Activated effector memory CD4-positive, alpha-beta T cell treated with Interleukin-2 at 50 U/mL for 16 hours (primary cell): ENCODE data around the gene VSTM2B.
"Not testable (repeated sequence)": the region's sequence is repeated elsewhere in the genome, so short reads cannot be mapped to it uniquely, and the experiment has no call there.

Experiments used
- DNase-seq: peaks from one replicate; pipeline ENCODE4 v3.0.0-alpha.2; 2020

The VSTM2B gene

DNA sequence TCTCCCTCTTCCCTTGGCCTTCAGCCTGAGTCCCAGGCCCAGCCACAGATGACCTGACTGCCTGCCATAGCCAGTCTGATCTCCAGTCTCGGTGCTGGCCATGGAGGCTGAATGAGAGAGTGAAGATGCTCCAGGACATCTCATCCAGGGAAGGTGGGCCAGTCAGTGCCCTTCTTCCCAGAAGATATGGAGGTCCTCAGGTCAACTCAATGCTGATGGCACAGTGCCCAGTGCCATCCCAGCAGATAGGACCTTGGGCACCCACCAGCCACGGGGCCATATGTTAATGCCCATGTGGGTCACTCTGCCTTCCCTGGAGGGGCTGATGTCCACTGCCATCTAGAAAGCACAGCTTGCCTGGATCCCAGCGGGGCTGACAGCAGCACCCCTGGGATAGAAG is 7.2 kb downstream of the VSTM2B start:
- no peak for DNase-seq

DNA sequence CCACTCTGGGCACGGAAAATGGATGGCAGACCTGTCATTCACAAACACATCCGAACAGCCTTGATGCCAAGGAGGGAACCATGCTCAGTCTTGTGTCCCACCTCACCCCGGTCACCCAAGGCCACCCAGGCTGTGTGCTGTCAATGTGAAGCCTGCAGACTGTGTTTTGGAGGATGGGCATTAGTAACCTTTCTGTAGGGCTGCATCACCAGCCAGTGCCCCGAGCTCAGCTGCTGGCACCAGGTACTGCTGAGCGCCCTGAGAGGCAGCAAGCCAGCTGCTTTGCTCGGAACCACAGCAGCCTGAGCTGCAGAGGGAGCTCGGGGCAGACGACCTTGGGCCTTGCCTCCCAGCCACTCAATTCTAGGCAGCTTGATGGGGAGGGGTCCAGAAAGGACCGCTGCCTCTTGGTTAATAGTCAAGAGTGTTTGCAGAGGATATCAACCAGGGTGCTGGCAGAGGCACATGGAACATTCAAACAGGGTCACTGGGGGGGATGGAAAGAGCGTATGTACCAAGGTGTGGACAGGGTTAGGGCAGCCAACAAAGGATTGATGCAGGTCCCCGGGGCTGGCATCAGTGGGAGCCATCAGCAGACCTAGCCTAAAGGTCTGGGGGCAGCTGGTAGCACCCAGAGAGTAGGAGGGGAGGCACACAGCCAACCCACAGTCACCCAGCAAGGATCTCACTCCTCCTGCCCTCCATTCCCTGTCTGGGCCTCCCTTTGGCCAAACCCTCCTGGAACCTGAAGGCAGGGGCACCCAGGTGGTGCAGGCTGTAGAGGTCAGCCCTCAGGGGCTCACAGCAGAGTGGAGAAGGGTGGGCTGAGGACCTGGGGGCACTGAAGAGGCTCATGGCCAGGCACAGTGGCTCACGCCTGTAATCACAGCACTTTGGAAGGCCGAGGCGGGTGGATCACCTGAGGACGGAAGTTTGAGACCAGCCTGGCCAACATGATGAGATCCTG is 8.1 kb downstream of the VSTM2B start:
- no peak for DNase-seq

DNA sequence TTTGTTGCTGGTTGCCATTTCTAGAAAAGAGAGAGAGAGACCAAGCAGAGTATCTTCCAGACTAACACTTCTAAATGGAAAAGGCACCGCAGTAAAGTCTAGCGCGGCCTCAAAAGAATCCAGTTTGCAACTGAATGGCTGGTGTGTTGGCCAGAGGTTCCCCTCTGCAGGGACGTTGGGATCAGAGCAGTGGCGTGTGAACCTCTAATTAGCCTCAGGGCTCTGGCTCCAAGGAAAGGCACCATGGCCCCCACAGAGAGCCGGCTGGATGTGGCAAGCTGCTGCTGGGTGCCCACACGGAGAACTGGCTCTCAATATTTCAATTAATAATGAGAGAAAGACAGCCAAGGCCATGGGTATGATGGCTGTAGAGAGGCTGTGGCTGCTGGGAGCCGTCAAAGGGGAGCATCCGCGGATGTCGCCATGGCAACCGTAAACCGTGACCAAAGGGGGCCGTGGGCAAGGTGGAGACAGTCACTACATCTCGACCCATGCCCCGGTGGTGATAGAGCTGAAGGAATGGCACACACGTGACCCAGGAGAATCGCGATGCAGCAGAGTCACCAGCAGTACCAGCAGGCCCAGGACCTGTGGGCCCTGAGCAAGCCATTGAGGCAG is 9.5 kb downstream of the VSTM2B start:
- no peak for DNase-seq

DNA sequence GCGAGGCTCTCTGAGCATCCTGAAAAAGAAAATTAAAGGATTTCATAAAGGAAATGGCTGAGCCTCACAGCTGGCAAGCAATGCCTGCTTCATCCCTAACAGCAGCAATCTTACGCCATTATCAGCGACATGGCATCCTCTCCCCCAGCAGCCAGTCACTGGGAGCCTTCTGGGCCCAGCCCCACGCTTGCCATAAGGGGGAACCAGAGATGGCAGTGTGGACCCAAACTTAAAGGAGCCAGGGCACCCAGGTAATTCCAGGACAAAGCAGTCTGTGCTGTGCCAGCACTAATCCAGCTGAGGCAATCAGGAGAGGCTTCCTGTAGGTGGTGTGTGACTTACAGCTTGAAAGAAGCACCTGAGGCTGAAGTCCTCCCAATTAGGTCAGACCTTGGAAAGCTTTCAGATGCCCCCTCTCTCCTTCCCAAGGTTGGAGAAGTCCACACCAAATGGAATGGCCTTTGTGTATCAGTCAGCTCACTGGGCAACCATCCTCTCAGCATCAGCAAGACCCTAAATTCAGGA is 10.3 kb downstream of the VSTM2B start:
- DNase-seq, result no peak

DNA sequence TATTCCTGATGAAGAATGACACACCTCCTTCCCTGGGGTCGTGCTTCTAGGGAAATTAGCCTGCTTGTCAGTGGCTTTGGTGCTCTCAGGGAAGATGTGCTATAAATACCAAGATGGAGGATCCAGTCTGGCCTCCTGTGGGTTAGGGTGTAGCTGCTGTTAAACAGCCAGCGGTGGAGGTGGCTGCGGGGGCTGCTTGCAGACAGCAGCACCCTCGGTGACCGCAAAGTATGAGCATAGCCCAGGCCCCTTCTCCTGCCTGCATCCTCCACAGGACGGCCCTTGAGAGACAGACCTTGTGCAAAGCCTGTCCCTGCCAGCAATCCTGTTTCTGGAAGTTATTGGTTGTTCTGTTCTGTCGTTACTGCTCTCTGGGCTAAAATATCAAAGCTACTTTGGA is 11.4 kb downstream of the VSTM2B start:
- DNase-seq, result no peak

DNA sequence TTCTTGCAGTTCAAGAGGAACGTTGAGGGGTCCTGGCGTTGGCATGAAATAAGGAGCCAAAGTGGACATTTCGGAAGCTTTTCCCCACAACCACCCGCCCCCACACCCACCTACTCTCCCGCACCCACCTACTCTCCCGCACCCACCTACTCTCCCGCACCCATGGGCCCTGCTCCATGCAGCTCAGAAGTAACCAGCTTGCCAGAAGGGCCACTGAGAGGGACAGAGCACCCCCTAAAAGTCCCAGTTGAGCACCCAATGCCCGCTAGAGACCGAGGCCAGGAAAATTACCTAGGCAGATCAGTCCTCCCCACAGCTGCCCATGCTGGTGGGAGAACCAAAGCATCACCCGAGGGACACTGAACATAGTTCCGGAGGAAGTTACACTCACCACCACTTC is 11.8 kb downstream of the VSTM2B start:
- no peak for DNase-seq

DNA sequence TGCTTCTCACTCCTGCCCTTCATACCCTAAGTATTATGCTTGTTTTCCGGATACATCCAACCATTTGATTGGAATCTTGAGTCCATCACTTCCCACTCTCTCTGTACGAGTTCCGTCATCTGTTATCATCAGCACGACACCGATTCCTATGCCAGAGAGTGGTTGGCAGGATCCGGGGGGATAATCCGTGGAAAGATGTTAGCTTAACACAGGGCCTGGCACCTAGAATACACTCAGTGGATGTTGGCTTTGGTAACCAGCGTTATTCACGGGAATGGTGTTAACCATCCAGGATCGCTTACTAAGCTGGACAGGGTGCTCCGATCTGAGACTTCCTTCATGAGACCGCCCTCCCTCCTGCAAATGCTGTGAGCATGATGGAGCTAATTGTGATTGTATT is 12.4 kb downstream of the VSTM2B start:
- no peak for DNase-seq

DNA sequence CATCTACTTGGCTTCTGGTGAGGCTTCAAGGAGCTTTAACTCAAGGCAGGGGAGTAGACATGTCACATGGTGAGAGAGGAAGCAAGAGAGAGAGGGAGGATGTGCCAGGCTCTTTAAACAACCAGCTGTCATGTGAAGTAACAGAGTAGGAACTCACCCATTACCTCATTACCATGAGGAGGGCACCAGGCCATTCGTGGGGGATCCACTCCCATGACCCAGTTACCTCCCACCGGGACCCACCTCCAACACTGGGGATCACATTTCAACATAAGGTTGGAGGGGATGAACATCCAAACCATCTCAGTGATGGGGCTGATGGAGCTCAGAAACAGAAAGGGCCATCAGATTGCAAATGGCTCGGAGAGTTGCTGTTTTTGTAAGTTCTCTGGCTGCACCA is 12.9 kb downstream of the VSTM2B start:
- DNase-seq, result no peak

DNA sequence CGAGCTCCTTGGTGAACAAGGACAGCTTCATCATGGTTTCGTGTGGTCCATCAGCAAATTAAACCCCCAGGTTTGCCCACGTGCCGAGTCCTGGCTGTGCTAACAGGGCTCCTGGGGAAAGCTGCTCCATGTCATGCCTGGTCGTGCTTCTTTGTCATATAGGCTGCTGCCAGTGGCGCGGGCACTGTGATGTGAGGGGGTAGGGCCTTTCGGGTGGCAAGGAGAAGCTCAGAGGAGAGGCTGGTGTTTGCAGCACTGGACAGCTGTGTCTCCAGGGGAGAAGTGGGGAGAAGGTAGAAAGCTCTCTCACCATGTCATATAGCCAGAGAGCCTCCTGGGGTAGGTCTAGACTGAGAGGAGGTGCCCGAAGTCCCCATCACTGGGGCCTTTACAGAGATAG is 13.3 kb downstream of the VSTM2B start:
- no peak for DNase-seq

DNA sequence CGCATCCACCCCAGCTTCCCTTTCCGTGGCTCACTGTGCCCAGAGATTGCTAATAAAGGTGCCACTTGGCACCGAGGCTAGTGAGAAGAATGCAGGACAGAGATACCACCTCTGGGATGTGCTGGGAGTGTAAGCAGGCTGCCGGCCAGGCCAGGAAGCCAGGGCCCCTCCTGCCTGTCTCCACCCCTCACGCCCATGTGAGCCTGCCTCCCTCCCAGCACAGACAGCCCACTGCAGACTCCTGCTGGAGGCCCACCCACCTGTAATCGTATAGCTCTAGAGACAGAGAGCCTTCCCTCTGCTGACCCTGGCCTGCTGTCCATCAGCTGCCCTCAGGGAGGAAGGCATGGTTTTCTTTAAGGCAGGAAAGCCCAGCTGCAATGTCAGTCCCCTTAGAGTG is 13.9 kb downstream of the VSTM2B start:
- DNase-seq, result no peak

DNA sequence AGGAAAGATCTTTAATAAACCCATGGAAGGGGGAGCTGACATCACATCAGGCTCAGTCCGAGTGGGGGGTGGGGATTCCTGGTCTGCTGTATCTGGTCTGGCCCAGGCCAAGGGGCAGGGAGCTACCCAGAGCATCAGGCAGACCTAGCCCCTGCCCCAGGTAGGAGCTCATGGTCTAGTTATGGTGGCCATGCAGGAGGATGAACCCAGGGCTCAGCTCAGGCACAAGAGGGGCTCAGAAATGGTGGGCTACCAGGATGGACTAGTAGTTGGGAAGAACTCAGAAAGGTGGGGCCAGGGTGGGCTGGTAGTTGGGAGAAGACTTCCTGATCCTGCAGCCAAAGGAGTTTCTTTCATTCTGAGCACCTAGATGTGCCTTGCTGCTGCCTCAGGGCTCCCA is 14.3 kb downstream of the VSTM2B start:
- no peak for DNase-seq

DNA sequence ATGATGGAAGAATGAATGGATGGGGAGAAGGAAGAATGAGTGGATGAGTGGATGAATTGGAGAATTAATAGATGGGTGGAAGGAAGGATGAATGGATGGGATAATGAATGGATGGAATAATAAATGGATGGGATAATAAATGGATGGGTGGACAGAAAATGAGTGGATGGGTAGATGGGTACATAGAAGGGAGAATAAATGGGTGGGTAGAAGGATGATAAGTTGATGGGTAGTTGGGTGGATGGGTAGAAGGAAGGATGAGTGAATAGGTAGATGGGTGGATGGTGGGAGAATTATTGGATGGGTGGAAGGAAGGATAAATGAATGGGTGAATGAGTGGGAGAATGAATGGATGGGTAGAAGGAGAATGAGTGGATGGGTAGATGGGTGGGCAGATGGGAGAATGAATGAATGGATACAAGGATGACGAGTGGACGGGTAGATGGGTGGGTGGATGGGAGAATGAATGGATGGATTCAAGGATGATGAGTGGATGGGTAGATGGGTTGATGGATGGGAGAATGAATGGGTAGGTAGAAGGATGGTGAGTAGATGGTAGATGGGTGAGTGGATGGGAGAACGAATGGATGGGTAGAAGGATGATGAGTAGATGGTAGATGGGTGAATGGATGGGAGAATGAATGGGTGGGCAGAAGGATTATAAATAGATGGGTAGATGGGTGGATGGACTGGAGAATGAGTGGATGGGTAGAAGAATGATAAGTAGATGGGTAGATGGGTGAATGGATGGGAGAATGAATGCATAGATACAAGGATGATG is 15.9 kb downstream of the VSTM2B start:
- DNase-seq, result no peak

DNA sequence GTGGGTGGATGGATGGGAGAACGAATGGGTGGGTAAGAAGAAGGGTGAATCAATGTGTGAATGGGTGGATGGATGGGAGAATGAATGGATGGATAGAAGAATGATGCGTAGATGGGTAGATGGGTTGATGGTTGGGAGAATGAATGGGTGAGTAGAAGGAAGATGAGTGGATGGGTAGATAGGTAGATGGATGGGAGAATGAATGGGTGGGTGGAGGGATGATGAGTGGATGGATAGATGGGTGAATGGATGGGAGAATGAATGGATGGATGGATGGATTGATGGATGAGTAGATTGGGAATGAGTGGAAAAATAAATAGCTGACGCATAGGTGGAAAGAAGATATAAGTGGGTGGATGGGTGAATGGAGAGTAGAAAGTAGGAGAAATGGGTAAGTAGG is 16.5 kb downstream of the VSTM2B start:
- no peak for DNase-seq

DNA sequence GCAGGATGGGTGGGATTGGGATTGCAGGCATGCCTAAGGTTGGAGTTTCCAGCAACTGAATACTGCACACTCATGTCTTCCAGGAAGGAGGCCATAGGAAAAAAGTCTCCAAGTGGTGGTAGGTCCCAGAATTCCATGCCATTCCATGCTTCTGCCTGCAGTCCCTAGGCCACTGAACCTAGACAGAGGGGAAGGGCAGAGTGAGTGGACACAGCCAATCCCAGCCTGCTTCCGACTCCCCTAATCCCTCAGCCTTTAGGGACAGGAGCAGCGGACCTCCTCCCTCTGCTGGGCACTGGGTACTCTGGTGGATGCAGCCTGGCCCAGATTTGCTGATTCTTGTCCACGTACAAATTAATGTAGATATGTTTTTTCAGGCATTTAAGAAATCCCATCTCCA is 17.0 kb downstream of the VSTM2B start:
- no peak for DNase-seq

DNA sequence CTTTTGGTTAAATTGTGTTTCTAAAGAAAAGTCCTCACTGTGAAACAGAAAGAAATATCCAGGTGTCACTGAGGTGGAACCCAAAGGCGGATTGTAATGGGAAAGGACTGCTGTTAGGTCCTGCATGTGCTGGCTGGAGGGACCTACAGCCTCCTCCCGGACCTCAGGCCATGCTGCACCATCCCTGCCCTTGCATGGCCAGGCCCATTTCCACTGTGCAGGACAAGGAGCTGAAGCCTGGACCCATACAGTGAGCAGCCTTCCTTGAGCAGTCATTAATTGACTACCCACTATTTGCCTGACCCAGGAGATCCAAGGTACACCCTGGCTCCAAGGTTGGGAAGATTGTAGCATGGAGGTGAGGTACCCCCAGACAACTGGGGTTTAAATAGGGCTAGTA is 17.6 kb downstream of the VSTM2B start:
- DNase-seq, result no peak

DNA sequence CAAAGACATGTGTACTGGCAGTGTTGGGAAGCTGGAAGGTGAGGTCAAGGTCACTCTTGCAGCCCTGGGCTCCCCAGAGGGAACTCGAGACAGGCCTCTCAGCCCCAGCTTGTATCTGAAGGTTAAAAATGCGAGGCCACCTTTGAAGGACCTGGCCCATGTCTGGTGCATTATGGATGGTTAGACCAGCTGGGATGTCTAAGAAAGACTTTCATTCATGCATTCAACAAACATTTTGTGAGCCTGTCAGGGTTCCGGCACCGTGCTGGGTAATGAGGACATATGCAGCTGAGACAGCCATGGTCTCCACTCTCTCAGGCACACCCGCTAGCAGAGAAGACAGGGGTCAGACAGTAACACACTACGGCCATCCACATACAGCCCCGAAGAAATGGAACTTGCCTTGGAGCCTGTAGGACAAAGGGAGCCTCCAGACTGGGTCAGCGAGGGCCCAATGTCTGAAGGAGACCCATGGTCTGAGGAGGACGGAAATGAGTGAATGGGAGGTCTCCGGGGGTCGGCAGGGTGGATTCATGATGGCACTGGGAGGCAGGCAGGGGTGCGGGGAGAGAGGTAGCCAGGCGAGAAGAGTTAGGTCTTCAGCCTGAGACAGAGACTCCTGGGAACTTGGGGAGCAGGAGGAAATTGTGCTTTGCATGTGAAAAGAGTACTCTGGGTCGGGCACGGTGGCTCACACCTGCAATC is 19.0 kb downstream of the VSTM2B start:
- no peak for DNase-seq

DNA sequence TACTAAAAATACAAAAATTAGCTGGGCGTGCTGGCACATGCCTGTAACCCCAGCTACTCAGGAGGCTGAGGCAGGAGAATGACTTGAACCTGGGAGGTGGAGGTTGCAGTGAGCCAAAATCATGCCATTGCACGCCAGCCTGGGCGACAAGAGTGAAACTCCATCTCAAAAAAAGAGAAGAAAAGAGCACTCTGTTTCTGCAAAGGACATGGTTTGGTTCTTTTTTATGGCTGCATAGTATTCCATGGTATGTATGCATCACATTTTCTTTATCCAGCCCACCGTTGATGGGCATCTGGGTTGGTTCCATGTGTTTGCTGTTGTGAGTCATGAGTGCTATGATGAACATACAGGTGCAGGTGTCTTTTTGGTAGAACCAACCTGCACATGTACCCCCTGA is 19.7 kb downstream of the VSTM2B start:
- not testable (repeated sequence) for DNase-seq

DNA sequence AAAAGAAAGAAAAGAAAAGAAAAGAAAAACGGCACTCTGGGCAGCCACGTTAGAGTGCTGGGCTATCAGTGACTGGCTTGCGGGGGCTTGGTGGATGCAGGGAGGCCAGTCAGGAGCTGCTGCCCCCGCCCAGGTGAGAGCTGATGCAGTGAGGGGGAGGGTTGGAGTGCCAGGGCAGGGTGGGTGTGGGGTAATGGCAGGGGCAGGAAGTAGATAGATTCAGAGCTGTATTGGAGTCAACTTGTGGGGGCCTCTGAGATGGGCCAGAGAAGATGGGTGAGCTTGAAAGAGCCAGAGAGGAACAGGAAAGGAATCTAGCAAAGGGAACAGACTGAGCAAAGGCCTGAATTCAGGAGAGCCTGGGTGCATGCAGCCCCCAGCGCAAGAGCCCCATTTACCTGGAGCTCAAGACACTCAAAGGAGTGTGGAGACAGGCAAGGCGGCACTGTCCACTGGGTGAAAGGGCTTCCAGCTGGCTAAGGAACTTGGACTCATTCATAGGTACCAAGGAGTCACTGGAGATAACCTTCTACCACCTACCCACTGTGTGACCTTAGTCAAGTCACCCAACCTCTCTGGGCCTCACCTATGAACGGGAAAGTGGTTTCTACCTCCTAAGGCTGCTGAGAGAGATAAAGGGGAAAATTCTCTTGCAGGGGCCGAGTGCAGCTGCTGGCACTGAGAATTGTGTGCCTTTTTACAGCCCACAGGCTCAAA is 20.2 kb downstream of the VSTM2B start:
- no peak for DNase-seq

DNA sequence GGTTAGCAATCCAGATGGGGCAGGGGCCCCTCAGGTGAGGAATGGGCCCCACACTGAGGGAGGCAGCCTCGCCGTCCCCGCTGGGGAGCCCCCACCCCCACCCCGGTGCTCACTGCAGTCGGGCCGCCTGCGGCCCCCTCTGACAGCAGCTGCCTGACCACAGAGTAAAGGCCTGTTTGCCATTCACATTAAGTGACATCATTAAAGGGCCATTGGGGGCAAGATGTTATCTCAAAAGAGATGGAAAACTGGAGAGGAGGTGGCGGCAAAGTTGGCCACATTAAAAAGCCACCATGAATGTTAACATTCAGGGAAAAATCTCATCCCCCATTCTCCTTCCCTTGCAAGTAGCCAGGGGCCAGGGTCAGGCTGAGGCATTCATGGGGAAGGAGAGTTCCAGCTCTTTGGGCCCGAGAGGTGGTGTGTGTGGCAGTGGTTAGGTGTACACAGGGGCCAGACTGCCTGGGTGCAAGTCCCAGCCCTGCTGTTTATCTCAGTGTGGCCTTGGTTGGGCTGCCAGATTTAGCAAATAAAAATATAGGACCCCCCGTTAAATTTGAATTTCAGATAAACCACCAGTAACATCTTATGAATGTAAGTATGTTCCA is 20.9 kb downstream of the VSTM2B start:
- DNase-seq, result no peak

DNA sequence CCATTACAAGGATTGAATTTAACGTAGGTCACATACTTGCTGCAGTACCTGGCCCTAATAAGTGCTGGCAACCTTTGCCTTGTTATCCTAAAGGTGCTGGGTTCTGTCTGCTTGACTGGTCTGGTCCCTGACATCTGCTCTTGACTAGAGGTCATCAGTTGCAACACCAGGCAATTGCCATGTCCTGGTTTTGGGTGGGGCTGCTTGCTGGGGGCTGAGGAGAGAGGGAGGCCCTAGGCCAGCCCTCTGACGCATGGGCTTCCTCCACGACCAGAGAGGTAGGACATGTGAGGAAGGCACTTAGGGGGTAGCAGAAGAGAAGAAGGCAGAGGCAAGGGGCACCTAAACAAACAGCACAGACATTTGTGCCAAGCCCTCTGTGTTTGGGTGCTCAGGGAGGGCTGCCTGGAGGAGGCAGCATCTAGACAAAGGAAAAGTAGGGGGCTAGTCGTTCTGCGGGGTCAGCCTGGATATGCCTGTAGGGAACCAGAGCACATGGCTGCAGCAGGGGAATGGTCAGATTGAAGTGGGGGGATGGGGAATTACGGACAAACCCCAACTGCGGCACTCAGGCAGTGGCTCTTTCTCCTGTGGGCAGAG is 21.7 kb downstream of the VSTM2B start:
- DNase-seq, result no peak

DNA sequence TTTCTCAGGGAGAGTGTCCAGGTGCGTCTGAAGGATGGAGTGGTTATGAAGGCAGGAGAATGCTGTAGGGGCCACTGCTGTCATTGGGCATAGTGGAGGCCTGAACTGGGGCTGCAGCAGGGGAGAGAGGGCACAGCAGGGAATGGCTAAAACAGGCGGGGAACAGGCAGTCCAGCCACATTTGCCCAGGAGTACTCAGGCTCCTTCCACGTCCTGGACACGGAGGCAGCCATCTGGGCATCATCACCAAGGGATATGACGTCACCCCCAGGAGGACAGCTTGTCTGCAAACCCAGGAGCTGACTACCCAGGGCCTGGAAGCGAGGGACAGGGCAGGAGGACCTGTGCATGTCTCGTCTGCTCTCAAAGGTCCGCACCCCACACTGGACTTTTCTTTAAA is 22.2 kb downstream of the VSTM2B start:
- no peak for DNase-seq
